Measurements from ENCODE around the gene MAST3. TPM values are rescaled to one million over a fixed set of nuclear protein-coding genes. Genes with fewer than 3 reads are reported as not detected.

MAST3 gene
- total and polyA plus RNA-seq, 2 of the 13 experiments (the other 11 are each of a cell fraction or from before 2014, with no cell fraction given) = 4.1 to 4.6 TPM

GRCh38 chr19:18058208-18059009, 39.2 kb upstream of the MAST3 start:
- Histone ChIP-seq H3K27me3 (ENCODE audit: control insufficient read depth in 1 of 2, insufficient read depth in 2 of 2, low read length in 2 of 2) (peaks cover 0 to 6% of the 10 kb centered on the region in 2 experiments; a peak in 2 of 5 replicates), H3K4me3 (replicated peaks in 1 of 3; ENCODE audit: insufficient read depth in 1 of 3, low read depth in 2 of 3, low read length in 3 of 3) (peak overlapping the region in 1 of 3 experiments; percentile 60; a peak in 2 of 6 replicates), H3K9ac (ENCODE audit: insufficient read depth, low read depth, low read length) (0 out of 2 replicates have a peak overlapping the region, but pooled peaks have one; percentile 5), H4K20me1 (ENCODE audit: insufficient read depth, low read length) (no peaks in the 10 kb centered on the region), H3K79me2 (ENCODE audit: insufficient read depth, low read length) (no peaks in the 10 kb centered on the region), H3K4me2 (ENCODE audit: low read depth, low read length) (peak overlapping the region; percentile 63), H3K9me3 (ENCODE audit: low read length) (no peaks in the 10 kb centered on the region), H2AFZ (ENCODE audit: low read length) (no peak overlapping the region), H3K27ac (ENCODE audit: extremely low read length, insufficient read depth, low read length) (no peak overlapping the region), H3K36me3 (replicated peaks in 1 of 2; ENCODE audit: control insufficient read depth in 1 of 2, insufficient read depth in 2 of 2, low read length in 2 of 2) (no peaks in the 10 kb centered on the region), H3K4me1 (ENCODE audit: insufficient read depth, low read length) (peaks cover 17% of the 10 kb centered on the region)
- peak; percentile 85 for ATAC-seq
- no peak for FAIRE-seq
- peak; percentile 47 for DNase-seq (ENCODE audit: low spot score)
- in situ Hi-C loops (cut with HindIII; ENCODE audit: extremely low pct_ligation_motif_present, low pct_unique_long_range_greater_than_20kb) = loop anchor here (5.0 to 25.0 kb wide), 2 partner anchors 51 to 121 kb away; partner anchors contain the start of genes ARRDC2 and CCDC124
- ChIA-PET POLR2A (no interaction called here), CTCF (ENCODE audit: low intra/inter-chr PET ratio, low total read pairs) (interaction anchor here (0.8 to 3.4 kb wide), 5 partner anchors 49 to 120 kb away, joined by 3 to 85 read pairs (median 4); partner anchors contain the start of gene ARRDC2)
- BruUV-seq (replicated peaks) = no TSS peak
- intact Hi-C loops (cut with micrococcal nuclease; ENCODE audit: unreplicated experiment) = loop anchor here (1.0 kb wide), 1 partner anchor 51 kb away; no protein-coding TSS in a partner anchor
- WGBS (ENCODE audit: low lambda C conversion rate) = 23% methylated on average over 23 of the region's 34 CpGs
- no peak for TF ChIP-seq SNAI1 (CRISPR knock-in tag; IDR thresholded peaks at IDR 0.05; ENCODE audit: borderline replicate concordance)
- TF ChIP-seq, protein P1, sequence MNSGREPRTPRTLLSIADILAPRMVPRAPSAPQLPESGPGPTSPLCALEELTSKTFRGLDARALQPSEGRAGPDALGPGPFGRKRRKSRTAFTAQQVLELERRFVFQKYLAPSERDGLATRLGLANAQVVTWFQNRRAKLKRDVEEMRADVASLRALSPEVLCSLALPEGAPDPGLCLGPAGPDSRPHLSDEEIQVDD (CRISPR knock-in tag; IDR thresholded peaks at IDR 0.05; ENCODE audit: borderline replicate concordance) = no peak
- TF ChIP-seq LCORL (IDR thresholded peaks at IDR 0.05) = no peak
- peak; percentile 63; the same call in 1 of the 2 replicates for TF ChIP-seq LCORL (CRISPR knock-in tag; IDR thresholded peaks at IDR 0.05)
- no peak; the same call in 1 of the 2 replicates for TF ChIP-seq ZBTB33 (CRISPR knock-in tag; IDR thresholded peaks at IDR 0.05)
- TF ChIP-seq ZNF75D (CRISPR knock-in tag; IDR thresholded peaks at IDR 0.05; ENCODE audit: borderline replicate concordance) = no peak
- TF ChIP-seq SP1 (IDR thresholded peaks at IDR 0.05) = no peak
- TF ChIP-seq SP1 (CRISPR knock-in tag; IDR thresholded peaks at IDR 0.05) = no peak
- TF ChIP-seq, protein P2, sequence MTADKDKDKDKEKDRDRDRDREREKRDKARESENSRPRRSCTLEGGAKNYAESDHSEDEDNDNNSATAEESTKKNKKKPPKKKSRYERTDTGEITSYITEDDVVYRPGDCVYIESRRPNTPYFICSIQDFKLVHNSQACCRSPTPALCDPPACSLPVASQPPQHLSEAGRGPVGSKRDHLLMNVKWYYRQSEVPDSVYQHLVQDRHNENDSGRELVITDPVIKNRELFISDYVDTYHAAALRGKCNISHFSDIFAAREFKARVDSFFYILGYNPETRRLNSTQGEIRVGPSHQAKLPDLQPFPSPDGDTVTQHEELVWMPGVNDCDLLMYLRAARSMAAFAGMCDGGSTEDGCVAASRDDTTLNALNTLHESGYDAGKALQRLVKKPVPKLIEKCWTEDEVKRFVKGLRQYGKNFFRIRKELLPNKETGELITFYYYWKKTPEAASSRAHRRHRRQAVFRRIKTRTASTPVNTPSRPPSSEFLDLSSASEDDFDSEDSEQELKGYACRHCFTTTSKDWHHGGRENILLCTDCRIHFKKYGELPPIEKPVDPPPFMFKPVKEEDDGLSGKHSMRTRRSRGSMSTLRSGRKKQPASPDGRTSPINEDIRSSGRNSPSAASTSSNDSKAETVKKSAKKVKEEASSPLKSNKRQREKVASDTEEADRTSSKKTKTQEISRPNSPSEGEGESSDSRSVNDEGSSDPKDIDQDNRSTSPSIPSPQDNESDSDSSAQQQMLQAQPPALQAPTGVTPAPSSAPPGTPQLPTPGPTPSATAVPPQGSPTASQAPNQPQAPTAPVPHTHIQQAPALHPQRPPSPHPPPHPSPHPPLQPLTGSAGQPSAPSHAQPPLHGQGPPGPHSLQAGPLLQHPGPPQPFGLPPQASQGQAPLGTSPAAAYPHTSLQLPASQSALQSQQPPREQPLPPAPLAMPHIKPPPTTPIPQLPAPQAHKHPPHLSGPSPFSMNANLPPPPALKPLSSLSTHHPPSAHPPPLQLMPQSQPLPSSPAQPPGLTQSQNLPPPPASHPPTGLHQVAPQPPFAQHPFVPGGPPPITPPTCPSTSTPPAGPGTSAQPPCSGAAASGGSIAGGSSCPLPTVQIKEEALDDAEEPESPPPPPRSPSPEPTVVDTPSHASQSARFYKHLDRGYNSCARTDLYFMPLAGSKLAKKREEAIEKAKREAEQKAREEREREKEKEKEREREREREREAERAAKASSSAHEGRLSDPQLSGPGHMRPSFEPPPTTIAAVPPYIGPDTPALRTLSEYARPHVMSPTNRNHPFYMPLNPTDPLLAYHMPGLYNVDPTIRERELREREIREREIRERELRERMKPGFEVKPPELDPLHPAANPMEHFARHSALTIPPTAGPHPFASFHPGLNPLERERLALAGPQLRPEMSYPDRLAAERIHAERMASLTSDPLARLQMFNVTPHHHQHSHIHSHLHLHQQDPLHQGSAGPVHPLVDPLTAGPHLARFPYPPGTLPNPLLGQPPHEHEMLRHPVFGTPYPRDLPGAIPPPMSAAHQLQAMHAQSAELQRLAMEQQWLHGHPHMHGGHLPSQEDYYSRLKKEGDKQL (CRISPR knock-in tag; IDR thresholded peaks at IDR 0.05; ENCODE audit: low read depth) = no peak
- no peak for TF ChIP-seq SUZ12 (IDR thresholded peaks at IDR 0.05; ENCODE audit: low read depth, low read length)
- TF ChIP-seq, protein P3, sequence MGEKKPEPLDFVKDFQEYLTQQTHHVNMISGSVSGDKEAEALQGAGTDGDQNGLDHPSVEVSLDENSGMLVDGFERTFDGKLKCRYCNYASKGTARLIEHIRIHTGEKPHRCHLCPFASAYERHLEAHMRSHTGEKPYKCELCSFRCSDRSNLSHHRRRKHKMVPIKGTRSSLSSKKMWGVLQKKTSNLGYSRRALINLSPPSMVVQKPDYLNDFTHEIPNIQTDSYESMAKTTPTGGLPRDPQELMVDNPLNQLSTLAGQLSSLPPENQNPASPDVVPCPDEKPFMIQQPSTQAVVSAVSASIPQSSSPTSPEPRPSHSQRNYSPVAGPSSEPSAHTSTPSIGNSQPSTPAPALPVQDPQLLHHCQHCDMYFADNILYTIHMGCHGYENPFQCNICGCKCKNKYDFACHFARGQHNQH (CRISPR knock-in tag; IDR thresholded peaks at IDR 0.05) = no peak
- TF ChIP-seq MNT (IDR thresholded peaks at IDR 0.05) = no peak

Data from HepG2 (cell line).